ENCODE data around the gene SHISAL1. TPM values are rescaled to one million over a fixed set of nuclear protein-coding genes. Genes with fewer than 3 reads are reported as not detected.

The SHISAL1 gene
- not detected for polyA plus RNA-seq (2012; ENCODE audit: insufficient read depth, insufficient read length, low read depth)

DNA sequence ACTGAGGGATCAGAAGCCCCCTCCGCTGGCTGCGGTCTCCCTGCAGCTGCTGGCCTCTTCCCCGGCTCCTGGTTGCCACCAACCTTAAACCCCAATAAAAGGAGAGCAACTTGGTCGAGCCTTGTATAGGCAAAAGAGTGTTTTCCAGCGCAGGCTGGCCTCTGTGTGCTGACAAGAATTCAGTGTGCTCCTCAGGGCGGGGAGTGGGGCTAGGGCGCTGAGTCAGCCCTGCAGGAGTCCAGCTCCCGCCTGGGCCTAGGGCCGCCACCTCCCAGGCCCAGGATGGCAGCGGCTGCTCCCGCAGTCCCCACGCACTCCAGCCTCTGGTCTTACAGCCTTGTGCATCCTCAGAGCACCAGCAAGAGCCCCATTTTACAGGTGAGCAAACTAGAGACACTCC is at the start of gene SHISAL1:
SHISAL1 (minus strand) TSS at position 186 of the 400 bp plus-strand sequence. CDS start 12,006 bp downstream, outside the sequence.
- Histone ChIP-seq H3K4me3 (ENCODE audit: low read depth, low read length) (no peak within 1 kb of the TSS), H3K27me3 (no peaks in the 10 kb centered on the region), H3K9me3 (no peaks in the 10 kb centered on the region), H3K4me1 (peaks cover 3% of the 10 kb centered on the region; the same call in 1 of the 2 replicates), H3K36me3 (no peaks in the 10 kb centered on the region)
- TF ChIP-seq CTCF (IDR thresholded peaks at IDR 0.05; ENCODE audit: low read depth, low read length), result no peak
- DNase-seq, result no peak

DNA sequence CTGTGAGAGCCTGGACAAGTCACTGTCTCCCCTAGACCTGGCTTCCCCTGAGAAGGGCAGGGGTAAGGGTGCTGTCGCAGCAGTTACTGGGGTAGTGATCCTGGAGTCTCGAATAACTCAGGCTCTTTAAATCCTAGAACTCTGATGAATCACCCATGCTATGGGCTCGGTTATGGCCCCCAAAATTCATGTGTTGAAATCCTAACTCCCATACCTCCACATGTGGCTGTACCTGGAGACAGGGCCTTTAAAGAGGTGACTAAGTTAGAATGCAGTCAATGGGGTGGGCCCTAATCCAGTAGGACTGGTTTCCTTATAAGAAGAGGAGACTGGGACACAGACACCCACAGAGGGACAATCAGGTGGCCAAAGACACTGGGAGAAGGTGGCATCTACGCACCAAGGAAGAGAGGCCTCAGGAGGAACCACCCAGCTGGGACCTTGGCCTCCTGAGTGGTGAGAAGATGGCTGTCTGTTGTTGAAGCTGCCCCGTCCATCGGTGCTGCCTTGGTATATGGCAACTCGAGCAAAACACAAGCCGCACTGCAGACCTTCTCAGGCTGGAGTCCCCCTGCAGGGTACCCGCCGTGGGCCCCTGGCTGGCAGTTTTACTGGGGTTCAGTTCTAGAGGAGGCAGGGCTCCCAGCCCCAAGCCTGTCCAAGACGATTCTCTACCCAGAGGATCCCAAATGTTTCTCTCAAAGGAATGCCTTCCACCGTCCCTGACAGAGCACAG is 48.8 kb upstream of the SHISAL1 start:
- no peaks in the 10 kb centered on the region for H3K27me3 ChIP-seq

DNA sequence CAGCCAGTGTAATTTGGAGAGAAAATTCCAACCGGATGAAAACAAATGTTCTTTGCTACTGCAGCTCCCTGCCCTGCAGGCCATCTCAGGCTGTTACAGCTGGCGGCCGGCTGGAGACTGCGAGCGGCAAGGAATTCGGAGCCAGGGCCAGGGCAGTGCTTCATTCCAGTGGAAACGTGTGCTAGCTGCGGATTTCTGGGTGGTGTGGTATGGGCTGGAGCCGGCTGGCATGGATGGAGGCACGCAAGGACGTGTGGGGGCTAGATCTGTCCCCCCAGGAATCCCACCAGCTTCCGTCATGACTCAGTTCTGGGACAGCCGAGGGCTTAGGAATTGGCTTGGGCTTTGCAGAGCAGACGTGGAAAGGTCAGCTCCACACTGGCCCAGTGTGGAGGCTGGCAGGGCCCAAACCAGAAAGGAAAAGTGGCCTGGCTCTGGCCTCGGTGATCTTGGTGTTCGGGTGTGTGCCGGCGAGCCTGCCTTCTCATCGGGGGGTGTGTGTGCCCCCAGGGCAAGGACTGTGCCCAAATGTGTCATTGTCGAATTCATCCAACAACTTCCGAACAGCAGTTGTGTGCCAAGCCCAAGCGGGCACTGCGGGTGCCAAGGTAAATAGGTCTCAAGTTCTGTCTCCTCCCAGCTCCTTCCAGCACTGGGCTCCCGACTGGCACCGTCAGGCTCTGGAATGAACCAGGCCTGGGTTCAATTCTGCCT is 48.1 kb upstream of the SHISAL1 start:
- DNase-seq, result no peak
- no peaks in the 10 kb centered on the region for H3K36me3 ChIP-seq
- no peaks in the 10 kb centered on the region for H3K9me3 ChIP-seq
- H3K4me3 ChIP-seq (ENCODE audit: low read depth, low read length), result no peak overlapping the region
- no peak for TF ChIP-seq CTCF (IDR thresholded peaks at IDR 0.05; ENCODE audit: low read depth, low read length)
- no peaks in the 10 kb centered on the region for H3K27me3 ChIP-seq
- peaks cover 11% of the 10 kb centered on the region for H3K4me1 ChIP-seq

More for the DNA sequence above, 48.8 kb upstream of the SHISAL1 start:
- Histone ChIP-seq H3K4me1 (peaks cover 11% of the 10 kb centered on the region), H3K4me3 (ENCODE audit: low read depth, low read length) (no peak overlapping the region), H3K9me3 (no peaks in the 10 kb centered on the region), H3K36me3 (no peaks in the 10 kb centered on the region)
- no peak for DNase-seq
- no peak for TF ChIP-seq CTCF (IDR thresholded peaks at IDR 0.05; ENCODE audit: low read depth, low read length)

DNA sequence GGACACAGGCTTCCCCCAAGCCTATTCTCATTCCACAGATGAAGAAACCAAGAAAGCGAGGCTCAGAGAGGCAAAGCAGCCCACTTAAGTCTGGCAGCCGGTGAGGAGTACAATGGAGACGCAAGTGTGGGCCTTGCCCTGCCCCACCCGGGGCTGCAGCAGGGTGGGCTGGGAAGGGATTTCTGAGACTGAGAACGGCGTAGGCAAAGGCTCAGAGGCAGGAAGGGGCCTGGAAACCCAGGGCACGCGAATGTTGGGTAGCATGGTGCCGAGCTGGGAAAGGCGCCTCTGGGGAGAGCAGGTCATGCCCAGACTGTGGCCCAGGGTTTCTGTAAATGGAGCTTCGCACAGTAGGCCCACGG is 47.5 kb upstream of the SHISAL1 start:
- H3K27me3 ChIP-seq, result no peaks in the 10 kb centered on the region
- no peaks in the 10 kb centered on the region for H3K36me3 ChIP-seq
- no peak for TF ChIP-seq CTCF (IDR thresholded peaks at IDR 0.05; ENCODE audit: low read depth, low read length)
- no peak for DNase-seq
- no peaks in the 10 kb centered on the region for H3K9me3 ChIP-seq
- H3K4me3 ChIP-seq (ENCODE audit: low read depth, low read length), result no peak overlapping the region
- peaks cover 11% of the 10 kb centered on the region for H3K4me1 ChIP-seq

- Histone ChIP-seq H3K27me3 (no peaks in the 10 kb centered on the region), H3K4me1 (peaks cover 11% of the 10 kb centered on the region), H3K36me3 (no peaks in the 10 kb centered on the region), H3K4me3 (ENCODE audit: low read depth, low read length) (no peak overlapping the region), H3K9me3 (no peaks in the 10 kb centered on the region)
- no peak for TF ChIP-seq CTCF (IDR thresholded peaks at IDR 0.05; ENCODE audit: low read depth, low read length)
- peak; percentile 2 for DNase-seq
Observed at GRCh38 chr22:44359496-44360110, 46.9 kb upstream of the SHISAL1 start.
